Stimulated activated CD8-positive, alpha-beta memory T cell treated with anti-CD3 and anti-CD28 coated beads, Interleukin-15, amount 100 ng/mL, for 24 hours (primary cell): ENCODE data around the gene TBC1D23.
"Not testable (repeated sequence)": the region's sequence is repeated elsewhere in the genome, so short reads cannot be mapped to it uniquely, and the experiment has no call there.

Source experiments
- DNase-seq: peaks from one replicate; pipeline ENCODE4 v3.0.0-alpha.2; 2020; ENCODE audit warnings: low read depth

Gene TBC1D23

GRCh38 chr3:100299016-100299415 is 38.2 kb downstream of the TBC1D23 start:
- no peak for DNase-seq

DNA sequence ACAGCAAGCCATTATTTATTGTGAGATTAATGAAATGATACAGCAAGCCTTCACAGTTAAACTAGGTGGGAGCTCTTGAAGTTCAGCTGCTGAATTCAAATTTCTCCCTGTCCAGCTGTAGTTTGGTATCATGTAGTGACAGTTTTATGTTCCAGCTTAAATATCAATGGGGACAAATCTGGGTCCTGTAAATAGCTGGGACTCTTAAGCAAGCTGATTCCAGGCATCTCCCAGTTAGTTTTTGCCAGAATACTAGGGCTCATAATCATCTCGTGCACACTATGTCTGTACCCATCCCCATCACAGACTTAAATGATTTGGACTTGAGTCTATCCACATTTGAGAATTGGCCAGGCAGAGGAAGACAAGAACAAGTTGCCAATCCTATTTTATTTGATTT is 45.9 kb downstream of the TBC1D23 start:
- DNase-seq = no peak

- DNase-seq = no peak
Measured at GRCh38 chr3:100310355-100310965, 49.7 kb downstream of the TBC1D23 start.

- no peak for DNase-seq
Measured at GRCh38 chr3:100311011-100311410, 50.2 kb downstream of the TBC1D23 start.

GRCh38 chr3:100316641-100317069 is 55.9 kb downstream of the TBC1D23 start:
- no peak for DNase-seq

DNA sequence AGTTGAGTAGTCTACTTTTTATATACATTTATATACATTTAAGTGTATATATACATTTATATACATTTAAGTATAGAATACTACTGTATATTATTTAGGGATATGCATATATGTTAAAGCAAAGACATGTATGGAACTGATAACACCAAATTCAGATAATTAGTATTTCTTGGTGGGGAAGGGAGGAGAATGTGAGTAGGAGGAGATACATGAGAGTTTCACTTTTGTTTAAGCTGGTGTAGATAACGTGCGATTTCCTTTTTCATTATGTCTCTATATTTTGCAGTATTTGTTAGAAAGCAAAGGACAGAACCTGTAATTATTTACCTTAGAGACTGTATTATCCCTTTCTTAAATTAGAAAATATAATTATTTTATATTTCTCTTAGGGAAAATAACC is 57.1 kb downstream of the TBC1D23 start:
- DNase-seq = no peak

- DNase-seq = no peak
Measured at GRCh38 chr3:100319951-100320350, 59.2 kb downstream of the TBC1D23 start.

GRCh38 chr3:100324044-100324443 is 63.3 kb downstream of the TBC1D23 start:
- no peak for DNase-seq

DNA sequence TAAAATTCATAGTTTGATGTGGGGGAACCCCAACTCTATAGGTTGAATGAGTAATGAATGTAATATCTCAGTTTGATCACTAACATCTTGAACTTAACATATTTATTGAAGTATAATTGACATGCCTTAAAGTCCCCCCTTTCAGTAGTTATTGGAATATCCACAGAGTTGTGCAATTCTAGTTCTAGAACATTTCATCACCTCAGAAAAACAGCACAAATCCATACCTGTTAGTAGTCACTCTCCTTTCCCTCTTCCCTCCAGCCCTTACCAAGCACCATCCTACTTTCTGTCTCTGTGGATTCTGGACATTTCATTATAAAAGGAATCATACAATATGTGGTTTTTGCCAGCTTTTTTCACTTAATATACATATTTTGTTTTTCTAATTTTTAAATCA is 65.0 kb downstream of the TBC1D23 start:
- DNase-seq = no peak

GRCh38 chr3:100327377-100327776 is 66.6 kb downstream of the TBC1D23 start:
- not testable (repeated sequence) for DNase-seq

DNA sequence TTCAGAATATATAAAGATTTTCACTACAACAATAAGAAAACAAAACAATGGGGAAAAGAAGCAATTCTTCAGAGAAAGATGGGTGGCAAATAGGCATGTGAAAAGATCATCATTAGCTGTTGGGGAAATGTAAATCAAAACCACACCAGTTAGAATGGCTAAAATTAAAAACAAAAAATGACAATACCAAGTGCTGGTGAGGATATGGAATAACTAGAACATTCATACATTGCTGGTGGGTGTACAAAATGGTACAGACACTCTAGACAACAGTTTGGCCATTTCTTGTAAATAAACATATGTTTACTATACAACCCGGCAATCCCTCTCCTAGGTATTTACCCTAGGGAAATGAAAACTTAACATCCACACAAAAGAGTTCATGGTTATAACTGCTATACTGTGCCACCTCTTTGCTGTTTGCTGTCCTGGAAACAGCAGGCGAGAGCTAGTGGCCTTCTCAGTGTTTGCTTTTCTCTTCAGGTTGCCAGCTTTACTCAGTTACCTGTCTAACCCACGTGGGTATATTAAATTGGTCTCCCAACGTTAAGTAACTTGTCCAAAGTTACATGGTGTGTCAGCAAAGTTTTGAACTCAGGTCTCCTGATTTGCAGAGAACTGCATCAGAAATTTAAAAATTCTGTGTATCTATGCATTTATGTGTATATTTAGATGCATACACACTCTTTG is 69.2 kb downstream of the TBC1D23 start:
- DNase-seq = no peak

- no peak for DNase-seq
Measured at GRCh38 chr3:100330651-100331050, 69.9 kb downstream of the TBC1D23 start.

- no peak for DNase-seq
Measured at GRCh38 chr3:100331660-100332059, 70.9 kb downstream of the TBC1D23 start.

GRCh38 chr3:100333051-100333450 is 72.3 kb downstream of the TBC1D23 start:
- DNase-seq = no peak

DNA sequence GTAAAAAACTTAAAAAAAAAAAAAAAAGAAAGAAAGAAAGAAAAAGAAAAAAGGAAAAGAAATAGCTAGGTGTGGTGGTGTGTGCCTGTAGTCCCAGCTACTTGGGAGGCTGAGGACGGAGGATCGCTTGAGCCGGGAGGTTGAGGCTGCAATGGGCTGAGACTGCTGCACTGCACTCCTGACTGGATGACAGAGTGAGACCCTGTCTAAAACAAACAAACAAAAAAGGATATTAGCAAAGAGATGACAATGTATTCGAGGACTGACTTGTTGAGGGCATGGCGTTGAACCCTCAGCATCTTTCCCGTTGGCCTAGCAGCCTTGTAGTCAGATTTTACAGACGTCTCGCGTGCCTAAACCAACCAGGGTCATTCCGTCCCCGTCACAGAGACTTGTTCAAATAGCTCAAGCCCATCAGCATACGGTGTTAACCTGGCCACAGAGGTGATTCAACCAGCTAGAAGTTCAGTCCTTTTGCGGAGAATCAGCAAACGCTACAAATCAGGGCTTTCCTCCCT is 73.2 kb downstream of the TBC1D23 start:
- DNase-seq = no peak

- DNase-seq = peak; percentile 69
Measured at GRCh38 chr3:100334488-100335351, 73.9 kb downstream of the TBC1D23 start, which contains the start of gene NIT2. Gene NIT2, plus strand, starts transcription at chr3:100334757. Its CDS starts 35 bp downstream, at chr3:100334792.

- no peak for DNase-seq
Measured at GRCh38 chr3:100335434-100335833, 74.6 kb downstream of the TBC1D23 start.

DNA sequence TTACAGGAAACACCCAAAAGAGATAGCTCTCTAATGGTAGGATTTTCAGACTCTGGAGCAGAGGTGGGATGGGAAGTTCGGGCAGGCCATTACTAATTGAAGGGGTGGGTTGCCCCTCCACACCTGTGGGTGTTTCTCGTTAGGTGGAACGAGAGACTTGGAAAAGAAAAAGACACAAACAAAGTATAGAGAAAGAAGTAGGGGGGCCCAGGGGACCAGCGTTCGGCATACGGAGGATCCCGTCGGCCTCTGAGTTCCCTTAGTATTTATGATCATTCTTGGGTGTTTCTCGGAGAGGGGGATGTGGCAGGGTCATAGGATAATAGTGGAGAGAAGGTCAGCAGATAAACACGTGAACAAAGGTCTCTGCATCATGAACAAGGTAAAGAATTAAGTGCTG is 75.4 kb downstream of the TBC1D23 start:
- not testable (repeated sequence) for DNase-seq

- DNase-seq = no peak
Measured at GRCh38 chr3:100338911-100339310, 78.1 kb downstream of the TBC1D23 start.

- no peak for DNase-seq
Measured at GRCh38 chr3:100339786-100340185, 79.0 kb downstream of the TBC1D23 start.

- no peak for DNase-seq
Measured at GRCh38 chr3:100340527-100340926, 79.7 kb downstream of the TBC1D23 start.

- no peak for DNase-seq
Measured at GRCh38 chr3:100348727-100349126, 87.9 kb downstream of the TBC1D23 start.

GRCh38 chr3:100351770-100352169 is 91.0 kb downstream of the TBC1D23 start:
- not testable (repeated sequence) for DNase-seq
